Mesothelial cell of epicardium (in vitro differentiated cells): Measurements from ENCODE around the gene KCNG1. TPM values are rescaled to one million over a fixed set of nuclear protein-coding genes. Genes with fewer than 3 reads are reported as not detected.

Source experiments
- DNase-seq, 2 experiments: peaks; one replicate each; pipeline ENCODE4 v3.0.0; 2021; ENCODE audit warnings: low spot score in 2 of 2; ENCODE audit not compliant: unreplicated experiment in 2 of 2
- H3K27ac Mint-ChIP-seq: 2 replicates; pipeline ENCODE4 v1.8.0; 2021; ENCODE audit warnings: mixed read lengths
- H3K27me3 Mint-ChIP-seq: 2 replicates; pipeline ENCODE4 v1.8.0; 2021; ENCODE audit warnings: low read depth, mixed read lengths
- H3K36me3 Mint-ChIP-seq: 2 replicates; pipeline ENCODE4 v1.8.0; 2021; ENCODE audit warnings: mixed read lengths
- H3K4me1 Mint-ChIP-seq: 2 replicates; pipeline ENCODE4 v1.8.0; 2021; ENCODE audit warnings: mixed read lengths
- H3K4me3 Mint-ChIP-seq: 2 replicates; pipeline ENCODE4 v1.8.0; 2021; ENCODE audit warnings: mild to moderate bottlenecking, moderate library complexity, mixed read lengths
- H3K9me3 Mint-ChIP-seq: 2 replicates; pipeline ENCODE4 v1.8.0; 2021; ENCODE audit warnings: mixed read lengths
- CTCF ChIP-seq: fragments of 200-600 bp; sonication (generic); IDR thresholded peaks from one replicate; pipeline ENCODE4 v1.5.0; 2021; ENCODE audit warnings: antibody characterized with exemption; ENCODE audit not compliant: unreplicated experiment
- total RNA-seq: library from RNA; stranded (reverse); gene quantifications from 3 replicates; pipeline ENCODE4 v1.2.1, GENCODE V29; 2021

Gene KCNG1
- total RNA-seq, result 40.8 to 44.3 TPM (median 44.2 TPM) in 3 replicates

- H3K4me3 Mint-ChIP-seq, result peak within 1 kb of the TSS; percentile 68
- peaks cover 4% of the 10 kb centered on the region for H3K36me3 Mint-ChIP-seq
- no peak for TF ChIP-seq CTCF
- H3K27me3 Mint-ChIP-seq, result peaks cover 21% of the 10 kb centered on the region
- H3K9me3 Mint-ChIP-seq, result no peaks in the 10 kb centered on the region
- DNase-seq, result peak; percentile 79 to 81
- H3K27ac Mint-ChIP-seq, result peak within 1 kb of the TSS; percentile 80
- H3K4me1 Mint-ChIP-seq, result peaks cover 49% of the 10 kb centered on the region
These were observed at the start of gene KCNG1 for GRCh38 chr20:51022803-51023616. KCNG1 (minus strand) TSS chr20:51023107; CDS start chr20:51010338, 12,769 bp downstream.

DNA sequence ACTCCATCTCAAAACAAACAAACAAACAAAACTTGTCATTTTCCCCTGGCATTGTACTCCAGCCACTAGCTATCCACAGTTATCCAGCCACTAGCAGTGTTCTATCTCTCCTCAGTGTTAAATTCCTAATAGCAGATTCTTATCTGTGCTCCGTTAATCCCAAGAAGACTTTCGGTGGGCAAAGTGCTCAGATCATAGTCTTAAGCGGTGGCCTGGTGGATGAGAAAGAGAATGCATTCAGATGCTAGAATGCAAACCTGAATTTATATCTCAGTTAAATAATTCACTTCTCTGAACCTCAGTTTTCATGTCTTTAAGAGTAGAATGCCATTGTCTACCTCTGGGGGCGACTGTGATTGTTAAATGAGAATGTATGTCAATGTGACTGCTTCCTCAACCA lies 47.7 kb upstream of the KCNG1 start:
- H3K27ac Mint-ChIP-seq, result no peak overlapping the region
- peaks cover 14% of the 10 kb centered on the region for H3K4me1 Mint-ChIP-seq

DNA sequence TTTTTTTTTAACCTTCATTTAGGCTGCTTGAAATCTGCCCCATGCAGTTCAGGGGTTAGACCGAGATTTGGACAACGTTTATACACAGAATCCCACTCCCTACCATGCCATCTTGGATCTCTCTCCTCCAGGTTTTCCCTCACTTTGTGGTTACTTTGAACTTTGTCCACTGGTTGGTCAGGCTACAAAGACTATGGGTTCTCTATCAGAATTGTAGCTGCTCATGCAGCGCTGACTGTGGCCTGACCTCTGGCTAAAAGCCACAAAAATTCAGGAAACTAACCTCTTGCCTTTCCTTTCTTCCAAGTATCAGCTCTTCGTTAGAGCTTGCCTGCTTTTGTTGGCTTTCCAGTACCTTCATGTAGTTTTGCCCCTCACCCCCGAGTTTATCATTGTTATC lies 44.9 kb upstream of the KCNG1 start:
- peaks cover 14% of the 10 kb centered on the region for H3K4me1 Mint-ChIP-seq
- no peak for DNase-seq
- no peak for TF ChIP-seq CTCF

More for the DNA sequence above, 47.7 kb upstream of the KCNG1 start:
- Mint-ChIP-seq H3K4me3 (no peak overlapping the region), H3K27me3 (no peaks in the 10 kb centered on the region), H3K9me3 (no peaks in the 10 kb centered on the region), H3K36me3 (no peaks in the 10 kb centered on the region)
- DNase-seq, result no peak
- no peak for TF ChIP-seq CTCF

GRCh38 chr20:51065615-51066014 lies 42.7 kb upstream of the KCNG1 start:
- H3K27me3 Mint-ChIP-seq, result peaks cover 8% of the 10 kb centered on the region
- TF ChIP-seq CTCF, result no peak
- H3K27ac Mint-ChIP-seq, result no peak overlapping the region
- H3K4me3 Mint-ChIP-seq, result no peak overlapping the region
- DNase-seq, result no peak
- peaks cover 14% of the 10 kb centered on the region for H3K4me1 Mint-ChIP-seq
- H3K9me3 Mint-ChIP-seq, result no peaks in the 10 kb centered on the region
- H3K36me3 Mint-ChIP-seq, result no peaks in the 10 kb centered on the region

More for the DNA sequence above, 44.9 kb upstream of the KCNG1 start:
- Mint-ChIP-seq H3K4me3 (no peak overlapping the region), H3K9me3 (no peaks in the 10 kb centered on the region), H3K27ac (no peak overlapping the region), H3K36me3 (no peaks in the 10 kb centered on the region), H3K27me3 (peaks cover 1% of the 10 kb centered on the region)

GRCh38 chr20:51064137-51064536 lies 41.2 kb upstream of the KCNG1 start:
- Mint-ChIP-seq H3K9me3 (no peaks in the 10 kb centered on the region), H3K27ac (no peak overlapping the region), H3K4me3 (no peak overlapping the region), H3K4me1 (peaks cover 14% of the 10 kb centered on the region), H3K27me3 (peaks cover 8% of the 10 kb centered on the region), H3K36me3 (no peaks in the 10 kb centered on the region)
- no peak for DNase-seq
- no peak for TF ChIP-seq CTCF
